CD14-positive monocyte (primary cell): ENCODE data around the gene PPP1R2. TPM values are rescaled to one million over a fixed set of nuclear protein-coding genes. Genes with fewer than 3 reads are reported as not detected.

Source experiments
- DNase-seq, 3 donors: peaks; one replicate each; pipeline ENCODE4 v3.0.0-alpha.2; 2011 to 2022
- H2AFZ ChIP-seq: 2 replicates; pipeline ENCODE4 v1.6.0; 2012; ENCODE audit warnings: mild to moderate bottlenecking, low read depth, low read length, inconsistent platforms; ENCODE audit not compliant: insufficient read depth, poor library complexity, severe bottlenecking
- H3K27ac ChIP-seq, 2 donors: 1 replicate in 1 of 2; 2 replicates in 1 of 2; pipeline ENCODE4 v1.5.1; 2012 to 2013; ENCODE audit warnings: low read length in 2 of 2, control low read depth in 1 of 2, inconsistent platforms in 1 of 2, low read depth in 1 of 2, mild to moderate bottlenecking in 1 of 2
- H3K27me3 ChIP-seq, 2 donors: one replicate each; pipeline versions ENCODE4 v1.6.0 to v1.6.1; 2011 to 2013; ENCODE audit warnings: low read length in 2 of 2; ENCODE audit not compliant: control insufficient read depth in 2 of 2, insufficient read depth in 2 of 2
- H3K36me3 ChIP-seq, 2 donors: replicated peaks in 1 of 2; 1 replicate in 1 of 2; 2 replicates in 1 of 2; pipeline versions ENCODE4 v1.5.1 to v1.6.1; 2012 to 2013; ENCODE audit warnings: low read length in 2 of 2, control low read depth in 1 of 2, inconsistent platforms in 1 of 2, mild to moderate bottlenecking in 1 of 2; ENCODE audit not compliant: insufficient read depth in 2 of 2, control insufficient read depth in 1 of 2
- H3K4me1 ChIP-seq, 2 donors: 1 replicate in 1 of 2; 2 replicates in 1 of 2; pipeline versions ENCODE4 v1.5.1 to v1.6.1; 2012 to 2013; ENCODE audit warnings: low read length in 2 of 2, control low read depth in 1 of 2, inconsistent platforms in 1 of 2, mild to moderate bottlenecking in 1 of 2, moderate library complexity in 1 of 2; ENCODE audit not compliant: insufficient read depth in 2 of 2, control insufficient read depth in 1 of 2
- H3K4me2 ChIP-seq: replicated peaks from 2 replicates; pipeline ENCODE3; 2012; ENCODE audit warnings: low read length, moderate library complexity, mild to moderate bottlenecking; ENCODE audit not compliant: poor library complexity, severe bottlenecking; ENCODE audit errors: extremely low read depth
- H3K4me3 ChIP-seq, 3 experiments: fragments of 200-600 bp in 1 of 3; sonication (generic) in 1 of 3; replicated peaks in 1 of 3; 1 replicate in 2 of 3; 2 replicates in 1 of 3; pipeline ENCODE4 v1.5.1; 2011 to 2013; ENCODE audit warnings: low read length in 3 of 3, mild to moderate bottlenecking in 3 of 3, control low read depth in 2 of 3, low read depth in 2 of 3, inconsistent platforms in 1 of 3, moderate library complexity in 1 of 3
- H3K79me2 ChIP-seq: 2 replicates; pipeline ENCODE4 v1.6.0; 2012; ENCODE audit warnings: mild to moderate bottlenecking, control low read depth, inconsistent platforms, low read length, moderate library complexity; ENCODE audit not compliant: insufficient read depth
- H3K9ac ChIP-seq: 2 replicates; pipeline ENCODE4 v1.6.0; 2017; ENCODE audit warnings: low read length, mild to moderate bottlenecking; ENCODE audit not compliant: insufficient read depth, poor library complexity, severe bottlenecking
- H3K9me3 ChIP-seq, 2 donors: replicated peaks in 1 of 2; 1 replicate in 1 of 2; 2 replicates in 1 of 2; pipeline versions ENCODE4 v1.5.1 to v1.6.1; 2012 to 2013; ENCODE audit warnings: low read length in 2 of 2, control low read depth in 1 of 2; ENCODE audit not compliant: control insufficient read depth in 1 of 2, insufficient read depth in 1 of 2
- H4K20me1 ChIP-seq: 2 replicates; pipeline ENCODE4 v1.6.0; 2012; ENCODE audit warnings: mild to moderate bottlenecking, low read length, control low read depth, moderate library complexity; ENCODE audit not compliant: insufficient read depth
- H3K27ac Mint-ChIP-seq, 7 donors: one replicate each; pipeline ENCODE4 v1.8.0; 2020; ENCODE audit warnings: mild to moderate bottlenecking in 7 of 7, mixed read lengths in 7 of 7, moderate library complexity in 6 of 7, inconsistent platforms in 2 of 7
- H3K27me3 Mint-ChIP-seq, 3 donors: one replicate each; pipeline ENCODE4 v1.8.0; 2021 to 2022; ENCODE audit warnings: low read depth in 3 of 3, mild to moderate bottlenecking in 3 of 3, mixed read lengths in 3 of 3, moderate library complexity in 3 of 3, inconsistent platforms in 1 of 3
- H3K36me3 Mint-ChIP-seq, 2 donors: one replicate each; pipeline ENCODE4 v1.8.0; 2020; ENCODE audit warnings: mixed read lengths in 2 of 2, inconsistent platforms in 1 of 2, mild to moderate bottlenecking in 1 of 2
- H3K4me1 Mint-ChIP-seq: one replicate; pipeline ENCODE4 v1.8.0; 2020; ENCODE audit warnings: mild to moderate bottlenecking, mixed read lengths
- H3K4me3 Mint-ChIP-seq, 2 donors: one replicate each; pipeline ENCODE4 v1.8.0; 2020; ENCODE audit warnings: mild to moderate bottlenecking in 2 of 2, mixed read lengths in 2 of 2, moderate library complexity in 1 of 2
- H3K9me3 Mint-ChIP-seq, 7 donors: one replicate each; pipeline ENCODE4 v1.8.0; 2020 to 2022; ENCODE audit warnings: mixed read lengths in 7 of 7, mild to moderate bottlenecking in 6 of 7, moderate library complexity in 6 of 7, inconsistent platforms in 2 of 7
- CTCF ChIP-seq: fragments of 200-600 bp; IDR thresholded peaks from one replicate; pipeline ENCODE4 v1.8.0; 2022; ENCODE audit warnings: antibody characterized with exemption, mild to moderate bottlenecking
- WGBS: methylation state at CpG from one replicate; pipeline ENCODE4 v1.1.5; 2013; ENCODE audit warnings: missing lambda C conversion rate; ENCODE audit not compliant: insufficient coverage; 5-methylcytosine and 5-hydroxymethylcytosine counted together
- intact Hi-C, 2 donors: fragments of 100-400 bp; cut with micrococcal nuclease; formaldehyde crosslinking; loops; one replicate each; pipeline versions ENCODE4 v1.15.0 to v1.15.1; 2023
- polyA plus RNA-seq, 3 donors: library from polyadenylated mRNA; depleted of rRNA in 1 of 3; unstranded in 2 of 3; stranded (reverse) in 1 of 3; fragments of 300-500 nt in 2 of 3; fragments of >200 nt in 1 of 3; fragmentation: Illumina TruSeq in 2 of 3; gene quantifications; 1 replicate in 2 of 3; 2 replicates in 1 of 3; pipeline ENCODE4 v1.2.3, GENCODE V29; 2012 to 2021

The PPP1R2 gene
- polyA plus RNA-seq, 3 donors, result 21.0 to 121 (median 118) TPM

DNA sequence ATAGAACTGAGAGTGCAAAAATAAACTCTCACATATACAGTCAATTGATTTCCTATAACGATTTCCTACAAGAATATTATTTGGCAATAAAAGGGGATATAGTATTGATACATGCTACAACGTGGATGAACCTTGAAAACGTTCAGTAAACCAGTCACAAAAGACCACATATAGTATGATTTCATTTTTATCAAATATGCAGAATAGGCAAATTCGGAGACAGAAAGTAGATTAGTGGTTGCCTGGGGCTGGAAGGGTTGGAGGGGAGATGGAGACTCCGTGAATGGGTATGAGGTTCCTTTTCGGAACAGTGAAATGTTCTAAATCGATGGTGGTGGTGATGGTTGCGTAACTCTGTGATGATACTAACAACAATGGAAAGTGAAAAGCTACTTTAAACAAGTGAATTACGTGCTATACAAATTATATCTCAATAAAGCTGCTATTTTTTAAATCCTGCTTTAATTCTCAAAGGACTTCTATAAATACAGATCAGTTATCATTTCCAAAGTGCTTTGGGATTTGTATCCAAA, 34.6 kb upstream of the PPP1R2 start:
- no peak overlapping the region for H3K9ac ChIP-seq
- H3K4me3 ChIP-seq, result no peak overlapping the region
- no peak overlapping the region for H3K4me2 ChIP-seq
- peaks cover 26 to 43% (median 36%) of the 10 kb centered on the region in 3 donors for H3K27me3 Mint-ChIP-seq
- H3K36me3 ChIP-seq, result no peaks in the 10 kb centered on the region
- H3K4me3 Mint-ChIP-seq, result peak overlapping the region in 1 of 2 donors; percentile 56
- TF ChIP-seq CTCF, result no peak
- no peaks in the 10 kb centered on the region for H3K9me3 ChIP-seq
- H3K9me3 Mint-ChIP-seq, result peaks cover 0 to 5% (median 0%) of the 10 kb centered on the region in 7 donors
- no peaks in the 10 kb centered on the region for H3K36me3 Mint-ChIP-seq
- peaks cover 0 to 21% of the 10 kb centered on the region in 2 donors for H3K27me3 ChIP-seq
- no peaks in the 10 kb centered on the region for H3K79me2 ChIP-seq
- no peak overlapping the region for H3K27ac Mint-ChIP-seq
- peaks cover 9% of the 10 kb centered on the region for H3K4me1 Mint-ChIP-seq
- 50% methylated on average over 2 of the region's 9 CpGs for WGBS
- no peaks in the 10 kb centered on the region for H3K4me1 ChIP-seq
- H3K27ac ChIP-seq, result no peak overlapping the region
- intact Hi-C loops, result no loop called here
- no peak overlapping the region for H2AFZ ChIP-seq
- no peak for DNase-seq
- H4K20me1 ChIP-seq, result no peaks in the 10 kb centered on the region

- Mint-ChIP-seq H3K9me3 (peaks cover 0 to 4% (median 0%) of the 10 kb centered on the region in 7 donors), H3K27me3 (peaks cover 15 to 26% (median 23%) of the 10 kb centered on the region in 3 donors), H3K4me1 (peaks cover 13% of the 10 kb centered on the region), H3K36me3 (no peaks in the 10 kb centered on the region), H3K27ac (peak overlapping the region in 1 of 7 donors; percentile 11), H3K4me3 (no peak overlapping the region)
- Histone ChIP-seq H3K79me2 (no peaks in the 10 kb centered on the region), H3K4me2 (no peak overlapping the region), H2AFZ (no peak overlapping the region), H3K9me3 (no peaks in the 10 kb centered on the region), H4K20me1 (no peaks in the 10 kb centered on the region), H3K9ac (no peak overlapping the region), H3K4me3 (no peak overlapping the region), H3K27me3 (peaks cover 0 to 13% of the 10 kb centered on the region in 2 donors), H3K27ac (no peak overlapping the region), H3K4me1 (no peaks in the 10 kb centered on the region), H3K36me3 (no peaks in the 10 kb centered on the region)
- TF ChIP-seq CTCF, result no peak
- intact Hi-C loops, result no loop called here
- 81% methylated on average over 3 of the region's 8 CpGs for WGBS
- no peak for DNase-seq
These were observed 31.6 kb upstream of the PPP1R2 start for GRCh38 chr3:195574497-195575304.
